Kidney (tissue), 14 donors: ENCODE data around the gene ASB1. TPM values are rescaled to one million over a fixed set of nuclear protein-coding genes. Genes with fewer than 3 reads are reported as not detected.
"Not testable (repeated sequence)": the region's sequence is repeated elsewhere in the genome, so short reads cannot be mapped to it uniquely, and the experiment has no call there.

Source experiments
- DNase-seq, 5 donors: peaks; one replicate each; pipeline ENCODE4 v3.0.0-alpha.2; 2013 to 2020
- FAIRE-seq: peaks from 2 replicates; lab custom pipeline; 2012; peaks lifted over from hg19 to GRCh38; lab: Jason Lieb, UNC
- H3K27ac ChIP-seq, 2 donors: one replicate each; pipeline ENCODE4 v1.7.0; 2013; ENCODE audit warnings: low read depth in 2 of 2, low read length in 2 of 2, inconsistent platforms in 1 of 2
- H3K27me3 ChIP-seq: one replicate; pipeline ENCODE4 v1.7.1; 2013; ENCODE audit warnings: low read length, inconsistent platforms; ENCODE audit not compliant: control insufficient read depth, insufficient read depth
- H3K36me3 ChIP-seq, 3 donors: one replicate each; pipeline versions ENCODE4 v1.7.0 to v1.7.1; 2013; ENCODE audit warnings: low read length in 3 of 3, control low read depth in 1 of 3, inconsistent platforms in 1 of 3; ENCODE audit not compliant: insufficient read depth in 3 of 3, control insufficient read depth in 2 of 3
- H3K4me1 ChIP-seq, 3 donors: one replicate each; pipeline versions ENCODE4 v1.7.0 to v1.7.1; 2013; ENCODE audit warnings: low read length in 3 of 3, inconsistent platforms in 1 of 3, low read depth in 1 of 3; ENCODE audit not compliant: control insufficient read depth in 2 of 3, insufficient read depth in 2 of 3
- H3K4me3 ChIP-seq, 3 donors: one replicate each; pipeline versions ENCODE4 v1.7.0 to v1.8.1; 2013; ENCODE audit warnings: low read length in 3 of 3, control low read depth in 1 of 3, inconsistent platforms in 1 of 3
- H3K9ac ChIP-seq, 3 donors: one replicate each; pipeline versions ENCODE4 v1.7.0 to v1.7.1; 2013; ENCODE audit warnings: low read length in 3 of 3, control low read depth in 1 of 3, inconsistent platforms in 1 of 3
- H3K9me3 ChIP-seq, 3 donors: one replicate each; pipeline versions ENCODE4 v1.7.0 to v1.7.1; 2013; ENCODE audit warnings: low read length in 3 of 3, control low read depth in 1 of 3, inconsistent platforms in 1 of 3; ENCODE audit not compliant: control insufficient read depth in 2 of 3, insufficient read depth in 1 of 3
- intact Hi-C: fragments of 100-400 bp; cut with DNase I; formaldehyde crosslinking; loops from one replicate; pipeline ENCODE4 v1.11.1; 2022
- polyA plus RNA-seq: library from polyadenylated mRNA; stranded (reverse); fragments of 350-450 nt; fragmentation: Illumina TruSeq; extraction: RNeasy Lipid Tissue Mini Kit (QIAGEN cat#74804); gene quantifications from one replicate; pipeline ENCODE4 v1.2.3, GENCODE V29; 2014; ENCODE audit warnings: low read depth, low replicate concordance; ENCODE audit not compliant: insufficient read depth
- total RNA-seq: library from RNA; stranded (reverse); fragmentation: NEBNext Ultra II Directional; extraction: Animal tissue kit (Norgen Biotek cat#: 25700); gene quantifications from one replicate; pipeline ENCODE4 v1.2.1, GENCODE V29; 2021
- TF ChIP-seq, protein P1 (sequence below): IDR thresholded peaks from 3 replicates; pipeline ENCODE4 v1.5.1; 2012; ENCODE audit warnings: mild to moderate bottlenecking, moderate library complexity, borderline replicate concordance; ENCODE audit not compliant: insufficient read depth; ENCODE audit errors: extremely low read depth
- donor health status: control.
- donor health status: control.
- donor health status: control.
- donor health status: control.
- donor health status: control.
- donor health status: DM: yes; HTN: yes; CAD: no.
- donor health status: Normal renal cell carcinoma (clear cell type).

The ASB1 gene
- total and polyA plus RNA-seq, 2 donors from 2014 or later, result 28.1 to 29.4 TPM

DNA sequence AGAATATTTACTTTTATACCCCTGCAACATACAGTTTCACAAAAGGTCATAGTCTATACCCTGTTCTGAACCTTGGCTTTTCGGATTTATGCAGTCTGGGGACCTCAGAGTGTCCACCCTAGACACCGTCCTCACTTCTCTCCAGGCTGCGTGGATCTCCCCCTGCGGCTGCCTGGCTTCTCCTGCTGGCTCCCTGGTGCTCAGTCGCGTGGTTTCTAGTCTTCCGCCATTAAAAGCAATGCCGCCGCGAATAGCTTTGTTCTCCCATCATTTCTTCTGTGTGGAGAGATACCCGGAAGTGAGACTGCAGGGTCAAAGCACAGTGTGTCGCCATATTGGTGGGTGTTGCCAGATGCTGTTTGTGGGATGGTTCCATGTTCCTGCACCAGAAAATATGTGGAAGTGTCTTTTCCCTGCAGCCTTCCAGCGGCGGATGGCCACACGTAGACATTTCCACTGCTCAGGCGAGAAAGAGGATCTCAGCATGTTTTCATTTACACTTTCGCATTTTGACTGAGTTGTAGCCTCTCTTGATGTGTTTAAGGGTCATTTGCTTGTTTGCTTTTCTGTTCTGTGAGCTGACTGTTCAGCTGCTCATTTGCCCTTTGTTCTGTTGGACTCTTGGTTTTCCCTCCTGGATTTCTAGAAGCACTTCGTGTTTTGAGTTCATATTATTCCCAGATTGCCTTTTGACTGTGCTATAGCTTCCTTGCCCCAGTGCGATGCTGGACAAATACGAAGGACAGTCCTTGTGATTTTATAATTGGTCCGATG is 22.9 kb upstream of the ASB1 start:
- FAIRE-seq (no peak), DNase-seq (no peak)
- intact Hi-C loops, result no loop called here
- H3K9me3 ChIP-seq, result no peaks in the 10 kb centered on the region
- no peaks in the 10 kb centered on the region for H3K27me3 ChIP-seq
- no peak overlapping the region for H3K9ac ChIP-seq
- TF ChIP-seq, protein P1, sequence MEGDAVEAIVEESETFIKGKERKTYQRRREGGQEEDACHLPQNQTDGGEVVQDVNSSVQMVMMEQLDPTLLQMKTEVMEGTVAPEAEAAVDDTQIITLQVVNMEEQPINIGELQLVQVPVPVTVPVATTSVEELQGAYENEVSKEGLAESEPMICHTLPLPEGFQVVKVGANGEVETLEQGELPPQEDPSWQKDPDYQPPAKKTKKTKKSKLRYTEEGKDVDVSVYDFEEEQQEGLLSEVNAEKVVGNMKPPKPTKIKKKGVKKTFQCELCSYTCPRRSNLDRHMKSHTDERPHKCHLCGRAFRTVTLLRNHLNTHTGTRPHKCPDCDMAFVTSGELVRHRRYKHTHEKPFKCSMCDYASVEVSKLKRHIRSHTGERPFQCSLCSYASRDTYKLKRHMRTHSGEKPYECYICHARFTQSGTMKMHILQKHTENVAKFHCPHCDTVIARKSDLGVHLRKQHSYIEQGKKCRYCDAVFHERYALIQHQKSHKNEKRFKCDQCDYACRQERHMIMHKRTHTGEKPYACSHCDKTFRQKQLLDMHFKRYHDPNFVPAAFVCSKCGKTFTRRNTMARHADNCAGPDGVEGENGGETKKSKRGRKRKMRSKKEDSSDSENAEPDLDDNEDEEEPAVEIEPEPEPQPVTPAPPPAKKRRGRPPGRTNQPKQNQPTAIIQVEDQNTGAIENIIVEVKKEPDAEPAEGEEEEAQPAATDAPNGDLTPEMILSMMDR, result no peak
- H3K27ac ChIP-seq, result no peak overlapping the region
- peaks cover 0 to 3% (median 2%) of the 10 kb centered on the region in 3 donors for H3K36me3 ChIP-seq
- no peak overlapping the region for H3K4me3 ChIP-seq
- no peaks in the 10 kb centered on the region for H3K4me1 ChIP-seq

DNA sequence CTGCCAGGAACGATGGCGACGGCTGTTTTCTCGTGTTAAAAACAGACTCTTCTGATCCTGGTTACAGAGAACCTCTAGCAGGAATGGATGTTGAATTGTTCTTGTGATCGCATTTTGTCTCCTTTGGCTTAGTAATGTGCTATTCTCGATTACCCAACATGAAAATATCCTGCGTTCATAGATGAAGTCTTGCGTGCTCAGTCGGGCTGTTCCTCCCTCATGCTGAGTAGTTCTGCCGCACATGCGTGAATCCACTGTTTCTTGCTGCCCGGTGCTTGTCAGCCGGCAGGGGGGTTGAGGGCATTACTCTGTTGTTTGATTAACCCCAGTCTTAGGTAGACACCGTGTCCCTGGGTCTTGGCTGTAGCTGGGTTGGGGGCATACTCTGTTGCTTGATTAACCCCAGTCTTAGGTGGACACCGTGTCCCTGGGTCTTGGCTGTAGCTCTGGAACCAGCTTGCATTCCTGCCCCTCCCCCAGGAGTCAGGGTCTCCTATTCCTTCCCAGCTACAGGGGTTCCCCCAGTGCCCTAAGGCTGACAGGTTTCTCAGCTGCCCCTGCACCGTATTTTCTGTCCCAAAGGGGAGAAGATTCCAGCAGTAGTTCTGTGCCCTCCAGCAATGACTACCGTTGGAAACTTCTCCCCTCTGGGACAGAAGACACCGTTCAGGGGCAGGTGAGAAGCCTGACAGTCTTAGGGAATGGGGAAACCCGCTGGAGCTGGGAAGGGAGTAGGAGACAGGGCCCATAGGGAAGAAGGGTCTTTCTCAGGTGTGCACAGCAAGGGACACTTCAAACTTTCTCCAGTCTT is 22.1 kb upstream of the ASB1 start:
- DNase-seq (no peak), FAIRE-seq (no peak)
- H3K36me3 ChIP-seq, result peaks cover 0 to 3% (median 2%) of the 10 kb centered on the region in 3 donors
- H3K4me3 ChIP-seq, result no peak overlapping the region
- no peaks in the 10 kb centered on the region for H3K27me3 ChIP-seq
- intact Hi-C loops, result no loop called here
- H3K9ac ChIP-seq, result no peak overlapping the region
- H3K4me1 ChIP-seq, result no peaks in the 10 kb centered on the region
- TF ChIP-seq, protein P1, result no peak
- H3K27ac ChIP-seq, result no peak overlapping the region
- H3K9me3 ChIP-seq, result no peaks in the 10 kb centered on the region

DNA sequence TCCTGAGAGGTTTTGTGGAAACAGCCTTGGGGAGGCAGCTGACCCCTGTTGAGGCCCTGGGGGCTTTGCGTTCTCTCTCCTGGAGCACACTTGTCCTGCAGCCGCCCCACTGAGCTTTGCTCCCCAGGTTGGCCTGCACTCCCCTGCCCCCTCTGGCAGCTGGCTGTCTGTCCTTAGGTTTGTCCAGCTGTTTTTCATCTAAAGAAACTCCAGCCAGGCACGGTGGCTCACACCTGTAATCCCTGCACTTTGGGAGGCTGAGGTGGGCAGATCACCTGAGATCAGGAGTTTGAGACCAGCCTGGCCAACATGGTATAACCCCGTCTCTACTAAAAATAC is 21.5 kb upstream of the ASB1 start:
- H3K4me3 ChIP-seq, FAIRE-seq, intact Hi-C loops, H3K27me3 ChIP-seq, H3K36me3 ChIP-seq, DNase-seq, H3K9ac ChIP-seq, H3K27ac ChIP-seq, H3K9me3 ChIP-seq, H3K4me1 ChIP-seq: not testable (repeated sequence)
